Measurements from ENCODE around the gene HAGH. TPM values are rescaled to one million over a fixed set of nuclear protein-coding genes. Genes with fewer than 3 reads are reported as not detected.

HAGH gene
- total RNA-seq, 1 experiment from 2014 or later: 48.1 TPM

GRCh38 chr16:1776991-1777374 is 49.6 kb downstream of the HAGH start:
- H3K36me3 ChIP-seq (ENCODE audit: control insufficient read depth, insufficient read depth, low read length): no peaks in the 10 kb centered on the region
- ChIA-PET POLR2A (no interaction called here), CTCF (no interaction called here)
- no peak for DNase-seq
- peaks cover 15% of the 10 kb centered on the region for H3K4me1 ChIP-seq
- intact Hi-C loops (cut with micrococcal nuclease; ENCODE audit: unreplicated experiment): no loop called here
- no peaks in the 10 kb centered on the region for H3K9me3 ChIP-seq
- Mint-ChIP-seq H3K27me3 (ENCODE audit: insufficient read depth, unreplicated experiment) (no peaks in the 10 kb centered on the region), H3K4me1 (ENCODE audit: low read depth, unreplicated experiment) (peaks cover 8% of the 10 kb centered on the region), H3K4me3 (ENCODE audit: unreplicated experiment) (no peak overlapping the region), H3K36me3 (ENCODE audit: insufficient read depth, unreplicated experiment) (peaks cover 83% of the 10 kb centered on the region), H3K27ac (ENCODE audit: unreplicated experiment) (no peak overlapping the region), H3K9me3 (ENCODE audit: unreplicated experiment) (no peaks in the 10 kb centered on the region)
- no peaks in the 10 kb centered on the region for H3K27me3 ChIP-seq (replicated peaks; ENCODE audit: control insufficient read depth, insufficient read depth, low read length)
- BruUV-seq (replicated peaks): no TSS peak
- no peak overlapping the region for H3K4me3 ChIP-seq (ENCODE audit: low read depth, low read length)
- no peak for TF ChIP-seq CTCF (IDR thresholded peaks at IDR 0.05; ENCODE audit: insufficient read depth in 1 of 2, low read depth in 1 of 2, low read length in 1 of 2, severe bottlenecking in 1 of 2, unreplicated experiment in 1 of 2)

GRCh38 chr16:1776672-1776955 is 50.0 kb downstream of the HAGH start:
- Mint-ChIP-seq H3K36me3 (ENCODE audit: insufficient read depth, unreplicated experiment) (peaks cover 83% of the 10 kb centered on the region), H3K9me3 (ENCODE audit: unreplicated experiment) (no peaks in the 10 kb centered on the region), H3K27me3 (ENCODE audit: insufficient read depth, unreplicated experiment) (no peaks in the 10 kb centered on the region), H3K27ac (ENCODE audit: unreplicated experiment) (no peak overlapping the region), H3K4me3 (ENCODE audit: unreplicated experiment) (no peak overlapping the region), H3K4me1 (ENCODE audit: low read depth, unreplicated experiment) (peaks cover 5% of the 10 kb centered on the region)
- no peak for TF ChIP-seq CTCF (IDR thresholded peaks at IDR 0.05; ENCODE audit: insufficient read depth in 1 of 2, low read depth in 1 of 2, low read length in 1 of 2, severe bottlenecking in 1 of 2, unreplicated experiment in 1 of 2)
- no TSS peak for BruUV-seq (replicated peaks)
- intact Hi-C loops (cut with micrococcal nuclease; ENCODE audit: unreplicated experiment): no loop called here
- no peak for DNase-seq
- ChIA-PET POLR2A (no interaction called here), CTCF (no interaction called here)
- Histone ChIP-seq H3K9me3 (no peaks in the 10 kb centered on the region), H3K4me3 (ENCODE audit: low read depth, low read length) (no peak overlapping the region), H3K27me3 (replicated peaks; ENCODE audit: control insufficient read depth, insufficient read depth, low read length) (no peaks in the 10 kb centered on the region), H3K4me1 (peaks cover 15% of the 10 kb centered on the region), H3K36me3 (ENCODE audit: control insufficient read depth, insufficient read depth, low read length) (no peaks in the 10 kb centered on the region)

GRCh38 chr16:1775846-1776671 is 50.6 kb downstream of the HAGH start:
- Histone ChIP-seq H3K27me3 (replicated peaks; ENCODE audit: control insufficient read depth, insufficient read depth, low read length) (no peaks in the 10 kb centered on the region), H3K4me1 (peaks cover 11% of the 10 kb centered on the region), H3K36me3 (ENCODE audit: control insufficient read depth, insufficient read depth, low read length) (no peaks in the 10 kb centered on the region), H3K9me3 (no peaks in the 10 kb centered on the region), H3K4me3 (ENCODE audit: low read depth, low read length) (no peak overlapping the region; the same call in 1 of the 2 replicates)
- Mint-ChIP-seq H3K4me3 (ENCODE audit: unreplicated experiment) (no peak overlapping the region), H3K27ac (ENCODE audit: unreplicated experiment) (no peak overlapping the region), H3K36me3 (ENCODE audit: insufficient read depth, unreplicated experiment) (peaks cover 80% of the 10 kb centered on the region), H3K4me1 (ENCODE audit: low read depth, unreplicated experiment) (no peaks in the 10 kb centered on the region), H3K27me3 (ENCODE audit: insufficient read depth, unreplicated experiment) (no peaks in the 10 kb centered on the region), H3K9me3 (ENCODE audit: unreplicated experiment) (no peaks in the 10 kb centered on the region)
- TF ChIP-seq CTCF (IDR thresholded peaks at IDR 0.05; ENCODE audit: insufficient read depth in 1 of 2, low read depth in 1 of 2, low read length in 1 of 2, severe bottlenecking in 1 of 2, unreplicated experiment in 1 of 2): no peak
- ChIA-PET CTCF (no interaction called here), POLR2A (no interaction called here)
- intact Hi-C loops (cut with micrococcal nuclease; ENCODE audit: unreplicated experiment): no loop called here
- no TSS peak for BruUV-seq (replicated peaks)
- no peak for DNase-seq

Data from Caco-2 (cell line).